Mammary epithelial cell (primary cell): Measurements from ENCODE around the gene ABR.

Source experiments
- EZH2 ChIP-seq: IDR thresholded peaks from 2 replicates; pipeline ENCODE4 v1.6.1; 2012; ENCODE audit warnings: low read length, inconsistent platforms, borderline replicate concordance
- TF ChIP-seq, protein P1 (sequence below), 2 donors: IDR thresholded peaks in 1 of 2; conservative IDR thresholded peaks in 1 of 2; 2 replicates each; pipeline ENCODE4 v1.5.1; 2011 to 2012; ENCODE audit warnings: inconsistent platforms in 2 of 2, low read length in 2 of 2, mild to moderate bottlenecking in 2 of 2, control low read depth in 1 of 2, low read depth in 1 of 2; ENCODE audit not compliant: insufficient read depth in 1 of 2; ENCODE audit errors: extremely low read depth in 1 of 2

DNA sequence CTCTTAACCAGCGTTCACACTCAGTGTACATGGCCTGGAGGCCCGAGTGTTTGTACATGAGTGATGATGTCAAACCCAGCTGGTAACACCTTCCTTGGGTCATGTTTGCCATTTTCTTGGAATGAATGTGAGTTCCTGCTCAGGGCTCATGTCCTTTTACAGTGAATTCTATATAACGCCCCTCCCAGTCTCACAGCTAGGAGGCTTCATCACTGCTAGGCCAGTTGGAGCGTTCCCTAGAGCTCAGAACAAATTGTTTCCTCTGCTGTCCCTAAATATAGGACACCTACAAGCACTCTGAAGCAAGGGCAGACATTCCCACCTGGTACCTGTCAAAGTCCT lies 177.4 kb downstream of the ABR start:
- TF ChIP-seq, protein P1, sequence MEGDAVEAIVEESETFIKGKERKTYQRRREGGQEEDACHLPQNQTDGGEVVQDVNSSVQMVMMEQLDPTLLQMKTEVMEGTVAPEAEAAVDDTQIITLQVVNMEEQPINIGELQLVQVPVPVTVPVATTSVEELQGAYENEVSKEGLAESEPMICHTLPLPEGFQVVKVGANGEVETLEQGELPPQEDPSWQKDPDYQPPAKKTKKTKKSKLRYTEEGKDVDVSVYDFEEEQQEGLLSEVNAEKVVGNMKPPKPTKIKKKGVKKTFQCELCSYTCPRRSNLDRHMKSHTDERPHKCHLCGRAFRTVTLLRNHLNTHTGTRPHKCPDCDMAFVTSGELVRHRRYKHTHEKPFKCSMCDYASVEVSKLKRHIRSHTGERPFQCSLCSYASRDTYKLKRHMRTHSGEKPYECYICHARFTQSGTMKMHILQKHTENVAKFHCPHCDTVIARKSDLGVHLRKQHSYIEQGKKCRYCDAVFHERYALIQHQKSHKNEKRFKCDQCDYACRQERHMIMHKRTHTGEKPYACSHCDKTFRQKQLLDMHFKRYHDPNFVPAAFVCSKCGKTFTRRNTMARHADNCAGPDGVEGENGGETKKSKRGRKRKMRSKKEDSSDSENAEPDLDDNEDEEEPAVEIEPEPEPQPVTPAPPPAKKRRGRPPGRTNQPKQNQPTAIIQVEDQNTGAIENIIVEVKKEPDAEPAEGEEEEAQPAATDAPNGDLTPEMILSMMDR (conservative IDR thresholded peaks at IDR 0.05 in 1 of 2, IDR thresholded peaks at IDR 0.05 in 1 of 2; ENCODE audit: extremely low read depth in 1 of 2, insufficient read depth in 1 of 2, low read depth in 1 of 2, low read length in 2 of 2): no peak
- TF ChIP-seq EZH2: no peak
